HepG2 (cell line): Measurements from ENCODE around the gene RAG2. TPM values are rescaled to one million over a fixed set of nuclear protein-coding genes. Genes with fewer than 3 reads are reported as not detected.

Experiments
- ATAC-seq: fragments of 200-7000 bp; cut with Tn5 transposase; 3 replicates; pipeline ENCODE4 v1.9.1; 2020; ENCODE audit warnings: mild to moderate bottlenecking, moderate library complexity
- BruUV-seq: library from RNA; stranded (reverse); fragments of 400-500 nt; replicated peaks from 2 replicates; lab custom pipeline; 2021; lab: Mats Ljungman, UMichigan
- CTCF ChIA-PET: fragments of 300-600 bp; formaldehyde crosslinking; extraction: SDS; loops from one replicate; lab custom pipeline; 2021; ENCODE audit warnings: low total read pairs, inconsistent platforms, low intra/inter-chr PET ratio; lab: Yijun Ruan, JAX
- POLR2A ChIA-PET: fragments of 350-600 bp; sonication (Branson Sonifier 250); formaldehyde crosslinking; loops from one replicate; lab custom pipeline; 2020; ENCODE audit warnings: antibody characterized with exemption, inconsistent platforms; lab: Yijun Ruan, JAX
- DNase-seq: peaks from one replicate; pipeline ENCODE4 v3.0.0-alpha.2; 2015; ENCODE audit warnings: low spot score
- FAIRE-seq: peaks from 3 replicates; lab custom pipeline; 2011; peaks lifted over from hg19 to GRCh38; lab: Jason Lieb, UNC
- H2AFZ ChIP-seq: one replicate; pipeline ENCODE4 v1.6.1; 2011; ENCODE audit warnings: low read length, inconsistent platforms
- H3K27ac ChIP-seq: fragments of 300-600 bp; 3 replicates; pipeline ENCODE4 v1.8.0; 2011; ENCODE audit warnings: mixed run types, mild to moderate bottlenecking, mixed read lengths, low read length, inconsistent platforms; ENCODE audit not compliant: insufficient read depth; ENCODE audit errors: extremely low read length
- H3K27me3 ChIP-seq, 2 experiments: fragments of 200-600 bp in 1 of 2; 2 replicates in 1 of 2; 3 replicates in 1 of 2; pipeline versions ENCODE4 v1.6.0 to v1.8.0; 2011; ENCODE audit warnings: low read length in 2 of 2, mild to moderate bottlenecking in 2 of 2, moderate library complexity in 2 of 2, inconsistent platforms in 1 of 2; ENCODE audit not compliant: insufficient read depth in 2 of 2, control insufficient read depth in 1 of 2
- H3K36me3 ChIP-seq, 2 experiments: fragments of 200-600 bp in 1 of 2; replicated peaks in 1 of 2; 2 replicates in 1 of 2; 3 replicates in 1 of 2; pipeline versions ENCODE4 v1.5.1 to v1.8.0; 2011; ENCODE audit warnings: low read length in 2 of 2, inconsistent platforms in 1 of 2; ENCODE audit not compliant: insufficient read depth in 2 of 2, control insufficient read depth in 1 of 2
- H3K4me1 ChIP-seq: 2 replicates; pipeline ENCODE4 v1.5.1; 2012; ENCODE audit warnings: low read length, inconsistent platforms; ENCODE audit not compliant: insufficient read depth
- H3K4me2 ChIP-seq: 2 replicates; pipeline ENCODE4 v1.6.0; 2011; ENCODE audit warnings: low read depth, low read length, inconsistent platforms
- H3K4me3 ChIP-seq, 3 experiments: fragments of 200-600 bp in 1 of 3; sonication (generic), shearing (Covaris generic) in 1 of 3; replicated peaks in 1 of 3; 2 replicates each; pipeline ENCODE4 v1.5.1; 2011 to 2016; ENCODE audit warnings: low read length in 3 of 3, inconsistent platforms in 2 of 3, low read depth in 2 of 3, mild to moderate bottlenecking in 2 of 3, control low read depth in 1 of 3, mixed read lengths in 1 of 3; ENCODE audit not compliant: insufficient read depth in 1 of 3
- H3K79me2 ChIP-seq: one replicate; pipeline ENCODE4 v1.6.1; 2011; ENCODE audit warnings: low read length, inconsistent platforms; ENCODE audit not compliant: insufficient read depth
- H3K9ac ChIP-seq: 2 replicates; pipeline ENCODE4 v1.6.0; 2011; ENCODE audit warnings: mild to moderate bottlenecking, low read depth, low read length, inconsistent platforms; ENCODE audit not compliant: insufficient read depth
- H3K9me3 ChIP-seq: 2 replicates; pipeline ENCODE4 v1.5.1; 2012; ENCODE audit warnings: mild to moderate bottlenecking, low read length
- H4K20me1 ChIP-seq: 2 replicates; pipeline ENCODE4 v1.6.0; 2011; ENCODE audit warnings: inconsistent platforms, mild to moderate bottlenecking, low read length, moderate library complexity; ENCODE audit not compliant: insufficient read depth
- DR1 ChIP-seq: sonication (generic); formaldehyde crosslinking; IDR thresholded peaks from 2 replicates; pipeline ENCODE4 v1.8.0; 2021; ENCODE audit warnings: mild to moderate bottlenecking, missing genetic modification reagents, inconsistent platforms
- DZIP1 ChIP-seq: sonication (generic); formaldehyde crosslinking; IDR thresholded peaks from 2 replicates; pipeline ENCODE4 v1.5.0; 2020; ENCODE audit warnings: mild to moderate bottlenecking, missing genetic modification reagents
- FOXA1 ChIP-seq, 2 experiments: fragments of 450-650 bp in 1 of 2; sonication (generic) in 1 of 2; formaldehyde crosslinking in 1 of 2; IDR thresholded peaks; 2 replicates each; pipeline versions ENCODE4 v1.4.0 to v1.6.1; 2016 to 2020; ENCODE audit warnings: missing genetic modification reagents in 1 of 2
- GMEB1 ChIP-seq: sonication (generic); formaldehyde crosslinking; IDR thresholded peaks from 2 replicates; pipeline ENCODE4 v1.5.1; 2020; ENCODE audit warnings: missing genetic modification reagents, mild to moderate bottlenecking, borderline replicate concordance
- HMG20A ChIP-seq: IDR thresholded peaks from 2 replicates; pipeline ENCODE4 v1.6.1; 2016; ENCODE audit warnings: borderline replicate concordance
- JUNB ChIP-seq: sonication (generic); formaldehyde crosslinking; IDR thresholded peaks from 2 replicates; pipeline ENCODE4 v1.8.0; 2022; ENCODE audit warnings: missing genetic modification reagents, mild to moderate bottlenecking, borderline replicate concordance
- NPAS2 ChIP-seq: sonication (generic); formaldehyde crosslinking; IDR thresholded peaks from 2 replicates; pipeline ENCODE4 v1.8.0; 2022; ENCODE audit warnings: mild to moderate bottlenecking, missing genetic modification reagents, borderline replicate concordance
- PAF1 ChIP-seq: IDR thresholded peaks from 2 replicates; pipeline ENCODE4 v1.6.1; 2016; ENCODE audit warnings: missing genetic modification reagents, missing compliant biosample characterization
- POLR2G ChIP-seq: fragments of 200-400 bp; formaldehyde crosslinking; IDR thresholded peaks from 2 replicates; pipeline ENCODE4 v1.6.1; 2018; ENCODE audit warnings: mild to moderate bottlenecking, low read depth, low read length, moderate library complexity
- ZNF558 ChIP-seq: sonication (generic); formaldehyde crosslinking; IDR thresholded peaks from 2 replicates; pipeline ENCODE4 v1.9.0; 2022; ENCODE audit warnings: mild to moderate bottlenecking, missing genetic modification reagents, borderline replicate concordance
- ZNF615 ChIP-seq: sonication (generic); formaldehyde crosslinking; IDR thresholded peaks from 2 replicates; pipeline ENCODE4 v1.5.0; 2020; ENCODE audit warnings: mild to moderate bottlenecking, missing genetic modification reagents, borderline replicate concordance
- ZNF841 ChIP-seq: sonication (generic); formaldehyde crosslinking; IDR thresholded peaks from 2 replicates; pipeline ENCODE4 v1.8.1; 2023; ENCODE audit warnings: missing genetic modification reagents, borderline replicate concordance
- ZSCAN9 ChIP-seq: IDR thresholded peaks from 2 replicates; pipeline ENCODE4 v1.6.1; 2016; ENCODE audit warnings: borderline replicate concordance
- WGBS: methylation state at CpG from one replicate; pipeline ENCODE4 v1.1.6; 2017; ENCODE audit warnings: low lambda C conversion rate; 5-methylcytosine and 5-hydroxymethylcytosine counted together
- in situ Hi-C: cut with HindIII; loops from 2 replicates; pipeline ENCODE4 v1.10.0; 2017; ENCODE audit warnings: low pct_unique_long_range_greater_than_20kb; ENCODE audit not compliant: extremely low pct_ligation_motif_present
- intact Hi-C: fragments of 100-400 bp; cut with micrococcal nuclease; formaldehyde crosslinking; loops from one replicate; pipeline ENCODE4 v1.10.0; 2022; ENCODE audit not compliant: unreplicated experiment
- polyA plus RNA-seq, 8 experiments: library from polyadenylated mRNA; depleted of rRNA in 3 of 8; stranded (reverse) in 7 of 8; unstranded in 1 of 8; fragments of >200 nt; fragmentation: Illumina TruSeq in 4 of 8; extraction: Trizol in 4 of 8; gene quantifications; 2 replicates each; pipeline versions ENCODE4 v1.2.1 to v1.2.3, GENCODE V29; 2011 to 2016; ENCODE audit warnings: low read depth in 4 of 8, missing spikeins in 1 of 8, mixed read lengths in 1 of 8; ENCODE audit not compliant: insufficient read depth in 1 of 8
- total RNA-seq, 5 experiments: library from RNA; depleted of rRNA; stranded (reverse); fragments of >200 nt; fragmentation: Illumina TruSeq; extraction: Trizol; gene quantifications; 2 replicates each; pipeline ENCODE4 v1.2.3, GENCODE V29; 2016; ENCODE audit warnings: low read depth in 1 of 5

The RAG2 gene
- total and polyA plus RNA-seq, 2 of the 13 experiments (the other 11 are each of a cell fraction or from before 2014, with no cell fraction given): not detected

- DNase-seq (no peak), FAIRE-seq (no peak), ATAC-seq (no peak)
- H3K4me3 ChIP-seq: no peak overlapping the region
- no peaks in the 10 kb centered on the region for H3K4me1 ChIP-seq
- no TSS peak for BruUV-seq
- POLR2A ChIA-PET: no interaction called here
- CTCF ChIA-PET: no interaction called here
- H3K4me2 ChIP-seq: no peak overlapping the region
- H3K27me3 ChIP-seq: peaks cover 0 to 6% of the 10 kb centered on the region in 2 experiments; a peak in 3 of 5 replicates
- in situ Hi-C loops (no loop called here), intact Hi-C loops (no loop called here)
- peaks cover 8% of the 10 kb centered on the region; the same call in 1 of the 2 replicates for H3K9me3 ChIP-seq
- H3K27ac ChIP-seq: no peak overlapping the region
- H2AFZ ChIP-seq: no peak overlapping the region
- no peaks in the 10 kb centered on the region for H4K20me1 ChIP-seq
- no peaks in the 10 kb centered on the region for H3K36me3 ChIP-seq
- H3K79me2 ChIP-seq: no peaks in the 10 kb centered on the region
- no peak overlapping the region for H3K9ac ChIP-seq
- TF ChIP-seq ZNF615: no peak
- no peak for TF ChIP-seq DR1 (CRISPR knock-in tag)
- no peak for TF ChIP-seq ZNF841
- no peak for TF ChIP-seq ZNF558 (CRISPR knock-in tag)
- TF ChIP-seq HMG20A: no peak
- no peak for TF ChIP-seq PAF1 (CRISPR knock-in tag)
- no peak for TF ChIP-seq GMEB1
- no peak for TF ChIP-seq NPAS2 (CRISPR knock-in tag)
- no peak for TF ChIP-seq JUNB
- no peak for TF ChIP-seq FOXA1 (IDR thresholded peaks at IDR 0.05)
- no peak for TF ChIP-seq FOXA1 (CRISPR knock-in tag; IDR thresholded peaks at IDR 0.05)
- no peak for TF ChIP-seq DZIP1 (CRISPR knock-in tag)
- TF ChIP-seq POLR2G: no peak
- TF ChIP-seq ZSCAN9 (CRISPR knock-in tag): no peak
- WGBS: 0% methylated on average over 1 of the region's 1 CpG
Measured at GRCh38 chr11:36578458-36578857, 19.6 kb downstream of the RAG2 start.
